Measurements from ENCODE around the gene CYTL1. TPM values are rescaled to one million over a fixed set of nuclear protein-coding genes. Genes with fewer than 3 reads are reported as not detected.

CYTL1 gene
- total and polyA plus RNA-seq, 2 of the 4 experiments (the other 2 are of a cell fraction) = 1.3 to 7.4 TPM

Other genes starting within 250 kb of the CYTL1 start
- 1.1 TPM in 2 replicates for gene MSX1, start 159.8 kb downstream of the CYTL1 start, total RNA-seq (2012; rRNA removed)
- gene MSX1, start 159.8 kb downstream of the CYTL1 start, polyA plus RNA-seq (2012; rRNA removed) = 3.9 and 6.0 TPM in 2 replicates
- gene STK32B, start 32.0 kb upstream of the CYTL1 start, total RNA-seq (2012; rRNA removed) = 5.8 and 6.3 TPM in 2 replicates
- 5.3 and 5.5 TPM in 2 replicates for gene STK32B, start 32.0 kb upstream of the CYTL1 start, polyA plus RNA-seq (2012; rRNA removed)